ENCODE results near the gene MYZAP. TPM values are rescaled to one million over a fixed set of nuclear protein-coding genes. Genes with fewer than 3 reads are reported as not detected.

MYZAP gene
- total and polyA plus RNA-seq, 9 of the 15 experiments (the other 6 are each of a cell fraction or from before 2014, with no cell fraction given) = 0.03 TPM; not detected in 8

- FAIRE-seq (no peak), ATAC-seq (no peak), DNase-seq (ENCODE audit: extremely low read depth in 1 of 4, low spot score in 3 of 4) (no peak)
- WGBS (ENCODE audit: insufficient coverage, low coverage, missing lambda C conversion rate) = 7% methylated on average over 1 of the region's 1 CpG
- in situ Hi-C loops (cut with MboI) (no loop called here), intact Hi-C loops (cut with micrococcal nuclease) (no loop called here)
- H3K4me2 ChIP-seq (ENCODE audit: insufficient read depth, low read length) = no peak overlapping the region
- no TSS peak for BruUV-seq (replicated peaks)
- no peaks in the 10 kb centered on the region for H3K79me2 ChIP-seq (ENCODE audit: control insufficient read depth, insufficient read depth, low read length)
- no peak overlapping the region for H3K4me3 ChIP-seq
- no peak overlapping the region for H3K27ac ChIP-seq (ENCODE audit: extremely low read depth, low read depth, low read length)
- H3K9me1 ChIP-seq (ENCODE audit: control insufficient read depth, insufficient read depth, low read length) = no peaks in the 10 kb centered on the region
- TF ChIP-seq GTF2F1 (IDR thresholded peaks at IDR 0.05; ENCODE audit: low read depth, low read length) = no peak
- TF ChIP-seq STAG1 (CRISPR knock-in tag; IDR thresholded peaks at IDR 0.05; ENCODE audit: borderline replicate concordance) = no peak
- no peak for TF ChIP-seq NEUROD1 (IDR thresholded peaks at IDR 0.05; ENCODE audit: borderline replicate concordance, low read depth, low read length, partially characterized antibody)
- TF ChIP-seq RBM39 (optimal IDR thresholded peaks at IDR 0.05; ENCODE audit: low read depth, low read length) = no peak
- no peak for TF ChIP-seq CXXC5 (CRISPR knock-in tag; IDR thresholded peaks at IDR 0.05)
- TF ChIP-seq ZNF175 (CRISPR knock-in tag; IDR thresholded peaks at IDR 0.05; ENCODE audit: low read depth) = no peak
- TF ChIP-seq KHSRP (IDR thresholded peaks at IDR 0.05) = no peak
- no peak for TF ChIP-seq MAFF (IDR thresholded peaks at IDR 0.05; ENCODE audit: low read length)
- no peak for TF ChIP-seq ZNF239 (CRISPR knock-in tag; IDR thresholded peaks at IDR 0.05)
- TF ChIP-seq BRD4 (IDR thresholded peaks at IDR 0.05) = no peak
- no peak for TF ChIP-seq ELK1 (CRISPR knock-in tag; IDR thresholded peaks at IDR 0.05)
- TF ChIP-seq PYGO2 (tag; IDR thresholded peaks at IDR 0.05) = no peak
- no peak for TF ChIP-seq CHCHD3 (CRISPR knock-in tag; IDR thresholded peaks at IDR 0.05)
- TF ChIP-seq ZNF23 (CRISPR knock-in tag; IDR thresholded peaks at IDR 0.05) = no peak
- TF ChIP-seq ARID1B (IDR thresholded peaks at IDR 0.05) = no peak
- no peak for TF ChIP-seq HDAC1 (IDR thresholded peaks at IDR 0.05)
- ChIA-PET CTCF (ENCODE audit: low intra/inter-chr PET ratio) (interaction anchor here (0.7 kb wide), 1 partner anchor 253 kb away, joined by 3 read pairs; no protein-coding TSS in a partner anchor), POLR2A (no interaction called here)
- H2AFZ ChIP-seq (ENCODE audit: low read depth, low read length) = no peak overlapping the region
- no peaks in the 10 kb centered on the region for H4K20me1 ChIP-seq (replicated peaks; ENCODE audit: control insufficient read depth, insufficient read depth, low read length)
- no peaks in the 10 kb centered on the region for H3K36me3 ChIP-seq (ENCODE audit: control insufficient read depth, insufficient read depth, low read length)
- H3K9me3 ChIP-seq (replicated peaks; ENCODE audit: control insufficient read depth, insufficient read depth, low read depth, low read length) = no peaks in the 10 kb centered on the region
- no peaks in the 10 kb centered on the region for H3K4me1 ChIP-seq (replicated peaks in 1 of 2; ENCODE audit: control insufficient read depth in 2 of 2, insufficient read depth in 2 of 2, low read length in 2 of 2)
- H3K27me3 ChIP-seq (ENCODE audit: control insufficient read depth in 2 of 2, insufficient read depth in 2 of 2, low read length in 2 of 2) = peaks cover 20 to 22% of the 10 kb centered on the region in 2 experiments
- H3K9ac ChIP-seq (ENCODE audit: insufficient read depth in 1 of 2, low read depth in 2 of 2, low read length in 2 of 2) = no peak overlapping the region
Measured at GRCh38 chr15:57671636-57672035, 79.9 kb downstream of the MYZAP start.
